IMR-90 (cell line): ENCODE data around the gene BRPF1. TPM values are rescaled to one million over a fixed set of nuclear protein-coding genes. Genes with fewer than 3 reads are reported as not detected.

Source experiments
- ATAC-seq: fragments of 200-7000 bp; cut with Tn5 transposase; 2 replicates; pipeline ENCODE4 v1.9.1; 2020; ENCODE audit warnings: low read depth, mild to moderate bottlenecking, moderate library complexity
- BruUV-seq: library from RNA; stranded (reverse); fragments of 400-500 nt; replicated peaks from 2 replicates; lab custom pipeline; 2021; lab: Mats Ljungman, UMichigan
- CTCF ChIA-PET: fragments of 300-600 bp; formaldehyde crosslinking; extraction: SDS; loops from one replicate; lab custom pipeline; 2021; ENCODE audit warnings: antibody characterized with exemption; lab: Yijun Ruan, JAX
- POLR2A ChIA-PET: fragments of 300-600 bp; sonication (Branson Sonifier 250); formaldehyde crosslinking; loops from one replicate; lab custom pipeline; 2022; ENCODE audit warnings: antibody characterized with exemption; ENCODE audit not compliant: unreplicated experiment; lab: Charles Lee
- DNase-seq: peaks from one replicate; pipeline ENCODE4 v3.0.0; 2013
- H2AFZ ChIP-seq: replicated peaks from 2 replicates; pipeline ENCODE3; 2013; ENCODE audit warnings: low read length, mild to moderate bottlenecking; ENCODE audit not compliant: poor library complexity
- H2AK5ac ChIP-seq: 2 replicates; pipeline ENCODE4 v1.6.1; 2013; ENCODE audit warnings: low read depth, low read length, inconsistent platforms
- H2AK9ac ChIP-seq: replicated peaks from 2 replicates; pipeline ENCODE3; 2013; ENCODE audit warnings: mild to moderate bottlenecking, low read depth, low read length, moderate library complexity; ENCODE audit not compliant: poor library complexity
- H2BK120ac ChIP-seq: 2 replicates; pipeline ENCODE4 v1.6.1; 2013; ENCODE audit warnings: low read depth, low read length, inconsistent platforms
- H2BK15ac ChIP-seq: 3 replicates; pipeline ENCODE4 v1.6.1; 2013; ENCODE audit warnings: low read depth, low read length, inconsistent platforms
- H2BK20ac ChIP-seq: 2 replicates; pipeline ENCODE4 v1.6.1; 2013; ENCODE audit warnings: low read depth, mild to moderate bottlenecking, inconsistent platforms, low read length, moderate library complexity
- H2BK5ac ChIP-seq: 2 replicates; pipeline ENCODE4 v1.6.1; 2013; ENCODE audit warnings: mild to moderate bottlenecking, low read depth, low read length, inconsistent platforms; ENCODE audit not compliant: poor library complexity, severe bottlenecking
- H3K14ac ChIP-seq: replicated peaks from 2 replicates; pipeline ENCODE4 v1.6.1; 2013; ENCODE audit warnings: low read depth, low read length, inconsistent platforms
- H3K18ac ChIP-seq: 2 replicates; pipeline ENCODE4 v1.6.1; 2013; ENCODE audit warnings: low read depth, low read length, control low read depth
- H3K23ac ChIP-seq: 2 replicates; pipeline ENCODE4 v1.6.1; 2013; ENCODE audit warnings: low read depth, low read length, inconsistent platforms
- H3K27ac ChIP-seq: 2 replicates; pipeline ENCODE4 v1.5.1; 2013; ENCODE audit warnings: mild to moderate bottlenecking, control low read depth, low read length; ENCODE audit not compliant: insufficient read depth
- H3K27me3 ChIP-seq: 2 replicates; pipeline ENCODE4 v1.6.1; 2013; ENCODE audit warnings: low read length; ENCODE audit not compliant: control insufficient read depth, insufficient read depth
- H3K36me3 ChIP-seq: 2 replicates; pipeline ENCODE4 v1.6.1; 2013; ENCODE audit warnings: low read length, mixed read lengths; ENCODE audit not compliant: control insufficient read depth, insufficient read depth
- H3K4ac ChIP-seq: 2 replicates; pipeline ENCODE4 v1.6.1; 2013; ENCODE audit warnings: low read depth, low read length, inconsistent platforms
- H3K4me1 ChIP-seq: 2 replicates; pipeline ENCODE4 v1.6.1; 2013; ENCODE audit warnings: low read length, mixed read lengths; ENCODE audit not compliant: control insufficient read depth, insufficient read depth
- H3K4me2 ChIP-seq: 2 replicates; pipeline ENCODE4 v1.6.1; 2013; ENCODE audit warnings: low read depth, mild to moderate bottlenecking, control low read depth, low read length, moderate library complexity
- H3K4me3 ChIP-seq: 2 replicates; pipeline ENCODE4 v1.5.1; 2013; ENCODE audit warnings: low read depth, mild to moderate bottlenecking, control low read depth, low read length, moderate library complexity; ENCODE audit not compliant: insufficient read depth
- H3K56ac ChIP-seq: 2 replicates; pipeline ENCODE4 v1.6.1; 2013; ENCODE audit warnings: low read length, inconsistent platforms; ENCODE audit not compliant: insufficient read depth; ENCODE audit errors: extremely low read depth
- H3K79me1 ChIP-seq, 2 experiments: 2 replicates each; pipeline ENCODE4 v1.6.1; 2013; ENCODE audit warnings: low read length in 2 of 2, inconsistent platforms in 1 of 2, low read depth in 1 of 2
- H3K9ac ChIP-seq: 2 replicates; pipeline ENCODE4 v1.6.1; 2013; ENCODE audit warnings: low read depth, low read length, control low read depth
- H3K9me1 ChIP-seq: 2 replicates; pipeline ENCODE4 v1.6.1; 2013; ENCODE audit warnings: low read length, inconsistent platforms; ENCODE audit not compliant: insufficient read depth
- H3K9me3 ChIP-seq: 2 replicates; pipeline ENCODE4 v1.6.1; 2013; ENCODE audit warnings: low read length; ENCODE audit not compliant: control insufficient read depth, insufficient read depth
- H4K20me1 ChIP-seq: 2 replicates; pipeline ENCODE4 v1.6.1; 2013; ENCODE audit warnings: low read length, inconsistent platforms; ENCODE audit not compliant: insufficient read depth
- H4K5ac ChIP-seq: 2 replicates; pipeline ENCODE4 v1.6.1; 2013; ENCODE audit warnings: mild to moderate bottlenecking, low read depth, low read length, control low read depth
- H4K8ac ChIP-seq, 2 experiments: 2 replicates each; pipeline ENCODE4 v1.6.1; 2013; ENCODE audit warnings: low read depth in 2 of 2, low read length in 2 of 2, control low read depth in 1 of 2, inconsistent platforms in 1 of 2
- H4K91ac ChIP-seq: 2 replicates; pipeline ENCODE4 v1.6.1; 2013; ENCODE audit warnings: low read depth, low read length, inconsistent platforms; ENCODE audit not compliant: insufficient read depth
- BHLHE40 ChIP-seq: fragments of 150-350 bp; IDR thresholded peaks from 2 replicates; pipeline ENCODE4 v1.6.1; 2016; ENCODE audit warnings: mild to moderate bottlenecking, low read depth, low read length
- CTCF ChIP-seq: conservative IDR thresholded peaks from 2 replicates; pipeline ENCODE4 v1.5.1; 2012; ENCODE audit warnings: mild to moderate bottlenecking, low read depth, low read length, improper control_type of control experiment
- FOS ChIP-seq: fragments of 150-350 bp; IDR thresholded peaks from 2 replicates; pipeline ENCODE4 v1.6.1; 2016; ENCODE audit warnings: low read depth, low read length
- MAFK ChIP-seq: IDR thresholded peaks from 2 replicates; pipeline ENCODE4 v1.6.1; 2012; ENCODE audit warnings: low read depth, low read length, improper control_type of control experiment
- MAZ ChIP-seq: IDR thresholded peaks from 2 replicates; pipeline ENCODE4 v1.6.1; 2012; ENCODE audit warnings: low read depth, mild to moderate bottlenecking, low read length, improper control_type of control experiment, moderate library complexity, borderline replicate concordance
- MXI1 ChIP-seq: IDR thresholded peaks from 2 replicates; pipeline ENCODE4 v1.6.1; 2012; ENCODE audit warnings: low read depth, mild to moderate bottlenecking, low read length, moderate library complexity, borderline replicate concordance
- RAD21 ChIP-seq: IDR thresholded peaks from 2 replicates; pipeline ENCODE4 v1.6.1; 2012; ENCODE audit warnings: low read length, improper control_type of control experiment
- RCOR1 ChIP-seq: IDR thresholded peaks from 2 replicates; pipeline ENCODE4 v1.6.1; 2012; ENCODE audit warnings: mild to moderate bottlenecking, low read length, improper control_type of control experiment; ENCODE audit not compliant: insufficient replicate concordance
- SMC3 ChIP-seq: fragments of 150-350 bp; IDR thresholded peaks from 2 replicates; pipeline ENCODE4 v1.6.1; 2016; ENCODE audit warnings: low read depth, mild to moderate bottlenecking, antibody characterized with exemption, low read length, moderate library complexity
- WGBS, 2 experiments: methylation state at CpG; one replicate each; pipeline versions ENCODE4 v1.1.5 to v1.1.7; 2013; ENCODE audit warnings: missing lambda C conversion rate in 2 of 2; ENCODE audit not compliant: insufficient read length in 1 of 2; ENCODE audit errors: extremely low coverage in 2 of 2; 5-methylcytosine and 5-hydroxymethylcytosine counted together
- dilution Hi-C: fragments of 300-500 bp; cut with HindIII; formaldehyde crosslinking; loops from one replicate; pipeline ENCODE4 v1.14.3; 2018; ENCODE audit warnings: low sequenced_read_pairs; ENCODE audit not compliant: unreplicated experiment
- in situ Hi-C: fragments of 300-500 bp; cut with MboI; formaldehyde crosslinking; loops from 3 replicates; pipeline ENCODE4 v1.14.3; 2019; ENCODE audit warnings: low sequenced_read_pairs, inconsistent platforms, mixed read lengths
- intact Hi-C: fragments of 100-400 bp; cut with micrococcal nuclease; formaldehyde crosslinking; loops from 2 replicates; pipeline ENCODE4 v1.10.0; 2022
- polyA plus RNA-seq, 3 experiments: library from polyadenylated mRNA; depleted of rRNA; stranded (reverse); fragments of >200 nt; gene quantifications; 2 replicates each; pipeline ENCODE4 v1.2.3, GENCODE V29; 2012; ENCODE audit warnings: low replicate concordance in 1 of 3
- total RNA-seq: library from RNA; depleted of rRNA; stranded (reverse); fragments of >200 nt; gene quantifications from 2 replicates; pipeline ENCODE4 v1.2.3, GENCODE V29; 2012

BRPF1 gene
- total and polyA plus RNA-seq, 2 of the 4 experiments (the other 2 are of a cell fraction), result 13.6 to 15.6 TPM

- Histone ChIP-seq H3K4me3 (no peak overlapping the region), H3K79me1 (no peaks in the 10 kb centered on the region), H3K9ac (no peak overlapping the region), H3K36me3 (peaks cover 16% of the 10 kb centered on the region), H4K8ac (no peak overlapping the region), H2BK15ac (no peak overlapping the region), H3K4me2 (peak overlapping the region; percentile 75), H4K91ac (no peak overlapping the region), H4K20me1 (no peaks in the 10 kb centered on the region), H2BK20ac (no peak overlapping the region), H3K23ac (no peak overlapping the region), H3K18ac (no peak overlapping the region), H2AK9ac (peak overlapping the region; percentile 63), H2BK120ac (no peak overlapping the region), H2AFZ (peak overlapping the region; percentile 81), H3K27ac (no peak overlapping the region), H3K4me1 (no peaks in the 10 kb centered on the region), H2AK5ac (no peak overlapping the region), H3K9me1 (no peaks in the 10 kb centered on the region), H3K27me3 (peaks cover 14% of the 10 kb centered on the region), H4K5ac (no peak overlapping the region), H3K9me3 (no peaks in the 10 kb centered on the region), H3K4ac (no peak overlapping the region), H3K14ac (no peak overlapping the region), H2BK5ac (no peak overlapping the region), H3K56ac (no peak overlapping the region)
- 0% methylated on average over 8 of the region's 62 CpGs; no CpG with 5 or more reads in 1 of the 2 experiments for WGBS, 2 experiments
- peak; percentile 15 for DNase-seq
- in situ Hi-C loops (no loop called here), dilution Hi-C loops (no loop called here), intact Hi-C loops (no loop called here)
- POLR2A ChIA-PET, result no interaction called here
- CTCF ChIA-PET, result interaction anchor here (0.6 kb wide), 1 partner anchor 373 kb away, joined by 3 read pairs; no protein-coding TSS in a partner anchor
- ATAC-seq, result peak; percentile 81
- no peak for TF ChIP-seq CTCF
- TF ChIP-seq MAZ, result no peak
- TF ChIP-seq MXI1, result peak; percentile 93
- TF ChIP-seq BHLHE40, result no peak
- no peak for TF ChIP-seq RAD21
- TF ChIP-seq MAFK, result no peak
- TF ChIP-seq FOS, result no peak
- TF ChIP-seq SMC3, result no peak
- TF ChIP-seq RCOR1, result peak; percentile 50
- no TSS peak for BruUV-seq
These were observed 26.9 kb upstream of the BRPF1 start for GRCh38 chr3:9704347-9705322.
